Measurements from ENCODE around the gene SLC25A31. TPM values are rescaled to one million over a fixed set of nuclear protein-coding genes. Genes with fewer than 3 reads are reported as not detected.

Gene SLC25A31
- total RNA-seq, 2 experiments from 2014 or later: not detected

GRCh38 chr4:127799711-127800110 is 69.5 kb downstream of the SLC25A31 start:
- Mint-ChIP-seq H3K4me3 (no peak overlapping the region), H3K27ac (no peak overlapping the region), H3K9me3 (ENCODE audit: low read depth) (no peaks in the 10 kb centered on the region), H3K27me3 (peaks cover 15% of the 10 kb centered on the region), H3K4me1 (no peaks in the 10 kb centered on the region), H3K36me3 (ENCODE audit: low read depth) (no peaks in the 10 kb centered on the region)
- CTCF ChIA-PET: no interaction called here
- POLR2A ChIA-PET: no interaction called here
- intact Hi-C loops (cut with DNase I, micrococcal nuclease): no loop called here
- DNase-seq: no peak
- no peak for ATAC-seq

DNA sequence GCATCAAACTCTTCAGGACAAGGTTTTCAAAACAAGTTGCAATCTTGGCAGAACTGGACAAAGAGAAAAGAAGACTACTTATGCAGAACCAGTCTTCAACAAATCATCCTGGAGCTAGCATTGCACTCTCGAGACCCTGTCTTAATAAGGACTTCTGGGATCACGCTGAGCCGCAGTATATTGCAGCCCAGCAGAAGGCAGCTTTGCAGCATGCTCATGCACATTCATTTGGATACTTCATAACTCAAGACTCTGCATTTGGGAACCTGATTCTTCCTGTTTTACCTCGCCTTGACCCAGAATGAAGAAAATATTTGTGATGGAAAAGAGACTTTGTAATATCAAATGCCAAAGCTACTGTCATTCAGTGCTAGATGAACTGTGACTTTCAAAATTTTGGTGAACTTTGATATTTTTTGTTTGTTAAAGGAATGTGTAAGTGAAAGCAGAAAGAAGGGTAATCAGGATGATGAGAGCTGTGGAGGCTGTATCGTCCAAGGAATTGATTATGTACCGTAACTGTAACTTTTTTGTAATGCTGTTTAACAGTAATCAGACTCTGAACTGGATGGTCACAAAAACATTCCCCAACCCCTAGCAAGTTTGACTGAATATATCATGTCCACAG is 79.1 kb downstream of the SLC25A31 start:
- ATAC-seq (no peak), DNase-seq (no peak)
- no peaks in the 10 kb centered on the region for H3K36me3 Mint-ChIP-seq (ENCODE audit: low read depth)
- CTCF ChIA-PET: interaction anchor here (0.9 kb wide), 1 partner anchor 203 kb away, joined by 3 read pairs; no protein-coding TSS in a partner anchor
- H3K27me3 Mint-ChIP-seq: peaks cover 7% of the 10 kb centered on the region
- H3K27ac Mint-ChIP-seq: no peak overlapping the region
- POLR2A ChIA-PET: no interaction called here
- no peaks in the 10 kb centered on the region for H3K4me1 Mint-ChIP-seq
- no peak overlapping the region for H3K4me3 Mint-ChIP-seq
- intact Hi-C loops (cut with DNase I, micrococcal nuclease): no loop called here
- H3K9me3 Mint-ChIP-seq (ENCODE audit: low read depth): no peaks in the 10 kb centered on the region

DNA sequence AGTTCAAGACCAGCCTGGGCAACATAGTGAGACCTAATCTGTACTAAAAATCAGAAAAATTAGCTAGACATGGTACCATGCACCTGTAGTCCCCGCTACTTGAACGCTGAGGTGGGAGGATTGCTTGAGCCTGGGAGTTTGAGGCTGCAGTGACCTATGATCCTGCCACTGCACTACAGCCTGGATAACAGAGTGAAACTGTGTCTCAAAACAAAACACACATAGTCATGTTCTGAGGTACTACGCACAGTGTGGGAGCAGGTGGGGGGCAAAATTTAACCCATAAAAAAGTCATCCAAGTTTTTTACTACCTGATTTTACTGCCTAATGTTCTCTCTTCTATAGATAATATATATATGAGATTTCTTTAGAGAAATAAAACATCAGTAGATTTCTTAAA is 80.4 kb downstream of the SLC25A31 start:
- ChIA-PET POLR2A (no interaction called here), CTCF (no interaction called here)
- no peak for DNase-seq
- no peaks in the 10 kb centered on the region for H3K4me1 Mint-ChIP-seq
- no peak for ATAC-seq
- H3K36me3 Mint-ChIP-seq (ENCODE audit: low read depth): no peaks in the 10 kb centered on the region
- no peak overlapping the region for H3K27ac Mint-ChIP-seq
- intact Hi-C loops (cut with DNase I, micrococcal nuclease): no loop called here
- peaks cover 8% of the 10 kb centered on the region for H3K27me3 Mint-ChIP-seq
- H3K4me3 Mint-ChIP-seq: no peak overlapping the region
- H3K9me3 Mint-ChIP-seq (ENCODE audit: low read depth): no peaks in the 10 kb centered on the region

DNA sequence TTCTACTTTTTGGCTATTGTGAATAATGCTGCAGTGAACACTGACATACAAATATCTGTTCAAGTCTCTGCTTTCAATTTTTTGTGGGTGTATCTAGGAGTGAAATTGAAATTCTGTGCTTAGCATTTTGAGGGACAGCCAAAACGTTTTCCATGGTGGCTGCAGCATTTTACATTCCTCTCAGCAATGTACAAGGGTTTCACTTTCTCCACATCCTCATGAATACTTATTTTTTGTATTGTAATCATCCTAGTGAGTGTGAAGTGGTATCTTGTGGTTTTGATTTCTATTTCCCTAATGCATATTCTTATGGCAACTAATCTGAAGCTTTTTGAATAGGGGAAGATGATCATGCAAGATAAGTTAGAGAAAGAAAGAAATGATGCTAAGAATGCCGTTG is 92.2 kb downstream of the SLC25A31 start:
- Mint-ChIP-seq H3K4me1 (no peaks in the 10 kb centered on the region), H3K27me3 (peaks cover 18% of the 10 kb centered on the region), H3K9me3 (ENCODE audit: low read depth) (no peaks in the 10 kb centered on the region), H3K4me3 (no peak overlapping the region), H3K36me3 (ENCODE audit: low read depth) (no peaks in the 10 kb centered on the region), H3K27ac (no peak overlapping the region)
- DNase-seq (no peak), ATAC-seq (no peak)
- intact Hi-C loops (cut with DNase I, micrococcal nuclease): no loop called here
- ChIA-PET POLR2A (no interaction called here), CTCF (no interaction called here)

Other genes starting within 250 kb of the SLC25A31 start
- gene INTU, start 97.4 kb upstream of the SLC25A31 start, total RNA-seq: under 1 TPM; 0.50 to 0.56 TPM
- 1 to 10 TPM; 2.7 to 3.0 TPM for gene HSPA4L, start 51.9 kb downstream of the SLC25A31 start, total RNA-seq
- 10 to 100 TPM; 44.4 to 52.3 TPM for gene PLK4, start 150.5 kb downstream of the SLC25A31 start, total RNA-seq
- gene MFSD8, start 234.8 kb downstream of the SLC25A31 start, total RNA-seq: 10 to 100 TPM; 10.2 to 13.8 TPM
- 10 to 100 TPM; 23.5 to 24.2 TPM for gene ABHD18, start 235.0 kb downstream of the SLC25A31 start, total RNA-seq